Loucy (cell line): ENCODE results near the gene HACD3.
"Not testable (repeated sequence)": the region's sequence is repeated elsewhere in the genome, so short reads cannot be mapped to it uniquely, and the experiment has no call there.

Source experiments
- H2AFZ ChIP-seq: fragments of 200-600 bp; sonication (generic); 2 replicates; pipeline ENCODE4 v1.6.0; 2016; ENCODE audit warnings: antibody characterized with exemption, mild to moderate bottlenecking, low read length, moderate library complexity
- H3F3A ChIP-seq: fragments of 200-600 bp; 2 replicates; pipeline ENCODE4 v1.6.0; 2016; ENCODE audit warnings: antibody characterized with exemption, low read depth, mild to moderate bottlenecking
- H3K27me3 ChIP-seq: fragments of 200-600 bp; sonication (generic); 2 replicates; pipeline ENCODE4 v1.6.1; 2014; ENCODE audit warnings: low read length, mild to moderate bottlenecking; ENCODE audit not compliant: insufficient read depth, poor library complexity, severe bottlenecking
- H3K36me3 ChIP-seq: fragments of 200-600 bp; sonication (generic); 2 replicates; pipeline ENCODE4 v1.6.1; 2016; ENCODE audit warnings: low read length; ENCODE audit not compliant: insufficient read depth
- H3K4me1 ChIP-seq: fragments of 200-600 bp; sonication (generic); 2 replicates; pipeline ENCODE4 v1.5.1; 2014; ENCODE audit warnings: low read length, mild to moderate bottlenecking; ENCODE audit not compliant: insufficient read depth, poor library complexity, severe bottlenecking
- H3K4me2 ChIP-seq: fragments of 200-600 bp; sonication (generic); 2 replicates; pipeline ENCODE4 v1.6.0; 2014; ENCODE audit warnings: antibody characterized with exemption, low read length, low read depth, mild to moderate bottlenecking; ENCODE audit not compliant: poor library complexity, severe bottlenecking
- H3K4me3 ChIP-seq: fragments of 200-600 bp; sonication (generic); 2 replicates; pipeline ENCODE4 v1.5.1; 2014; ENCODE audit warnings: low read length, mild to moderate bottlenecking, mixed read lengths; ENCODE audit not compliant: poor library complexity, severe bottlenecking
- H3K79me2 ChIP-seq: fragments of 200-600 bp; sonication (generic); 2 replicates; pipeline ENCODE4 v1.6.1; 2014; ENCODE audit warnings: low read length; ENCODE audit not compliant: insufficient read depth
- H3K9ac ChIP-seq: fragments of 200-600 bp; sonication (generic); 2 replicates; pipeline ENCODE4 v1.6.0; 2014; ENCODE audit warnings: mild to moderate bottlenecking, low read depth, low read length, moderate library complexity; ENCODE audit not compliant: poor library complexity, severe bottlenecking
- H3K9me2 ChIP-seq: fragments of 200-600 bp; sonication (generic); replicated peaks from 2 replicates; pipeline ENCODE4 v1.6.1; 2016; ENCODE audit warnings: low read depth, low read length, mixed read lengths
- H3K9me3 ChIP-seq: fragments of 200-600 bp; sonication (generic); 2 replicates; pipeline ENCODE4 v1.6.1; 2014; ENCODE audit warnings: mild to moderate bottlenecking, antibody characterized with exemption, low read length, low read depth; ENCODE audit not compliant: insufficient read depth
- H4K20me1 ChIP-seq: fragments of 200-600 bp; sonication (generic); 2 replicates; pipeline ENCODE4 v1.6.0; 2014; ENCODE audit warnings: antibody characterized with exemption, low read length, mild to moderate bottlenecking; ENCODE audit not compliant: insufficient read depth, poor library complexity, severe bottlenecking
- CTCF ChIP-seq: fragments of 200-600 bp; sonication (generic); conservative IDR thresholded peaks from 2 replicates; pipeline ENCODE4 v1.5.1; 2014; ENCODE audit warnings: mild to moderate bottlenecking, antibody characterized with exemption, low read length
- EZH2phosphoT487 ChIP-seq: fragments of 200-600 bp; IDR thresholded peaks from 2 replicates; pipeline ENCODE4 v1.6.1; 2018; ENCODE audit warnings: antibody characterized with exemption, mild to moderate bottlenecking, moderate library complexity, borderline replicate concordance

The HACD3 gene

GRCh38 chr15:65541231-65541820 is 11.1 kb downstream of the HACD3 start:
- Histone ChIP-seq H3K9me3 (no peaks in the 10 kb centered on the region), H3K9me2 (no peaks in the 10 kb centered on the region), H3K36me3 (no peaks in the 10 kb centered on the region; the same call in 1 of the 2 replicates), H3K4me2 (peak overlapping the region; percentile 36), H4K20me1 (peaks cover 74% of the 10 kb centered on the region), H3K9ac (no peak overlapping the region), H3K79me2 (peaks cover 95% of the 10 kb centered on the region), H3K4me1 (peaks cover 35% of the 10 kb centered on the region), H3K4me3 (no peak overlapping the region), H3K27me3 (no peaks in the 10 kb centered on the region), H3F3A (no peaks in the 10 kb centered on the region), H2AFZ (no peak overlapping the region)
- no peak for TF ChIP-seq CTCF

GRCh38 chr15:65547841-65548240 is 17.6 kb downstream of the HACD3 start:
- H3K9ac ChIP-seq, result no peak overlapping the region
- no peak overlapping the region for H2AFZ ChIP-seq
- H3F3A ChIP-seq, result no peaks in the 10 kb centered on the region
- H3K4me2 ChIP-seq, result no peak overlapping the region
- H3K9me3 ChIP-seq, result no peaks in the 10 kb centered on the region
- H3K4me3 ChIP-seq, result no peak overlapping the region
- no peaks in the 10 kb centered on the region; the same call in 1 of the 2 replicates for H3K36me3 ChIP-seq
- H3K4me1 ChIP-seq, result no peaks in the 10 kb centered on the region
- no peaks in the 10 kb centered on the region for H3K9me2 ChIP-seq
- no peak for TF ChIP-seq EZH2phosphoT487
- no peak for TF ChIP-seq CTCF
- peaks cover 80% of the 10 kb centered on the region for H4K20me1 ChIP-seq
- H3K79me2 ChIP-seq, result peaks cover 92% of the 10 kb centered on the region
- no peaks in the 10 kb centered on the region for H3K27me3 ChIP-seq

GRCh38 chr15:65549288-65549687 is 19.0 kb downstream of the HACD3 start:
- not testable (repeated sequence) for H2AFZ ChIP-seq, H3K4me1 ChIP-seq, H3K4me3 ChIP-seq, H3F3A ChIP-seq, H3K27me3 ChIP-seq, H3K9me2 ChIP-seq, H3K9me3 ChIP-seq, H3K9ac ChIP-seq, H3K4me2 ChIP-seq
- H3K79me2 ChIP-seq, result peaks cover 90% of the 10 kb centered on the region
- peaks cover 75% of the 10 kb centered on the region for H4K20me1 ChIP-seq
- peaks cover 13% of the 10 kb centered on the region; the same call in 1 of the 2 replicates for H3K36me3 ChIP-seq

- Histone ChIP-seq H3K4me2 (no peak overlapping the region), H3K4me3 (no peak overlapping the region), H3K9me2 (no peaks in the 10 kb centered on the region), H2AFZ (no peak overlapping the region), H3K9me3 (no peaks in the 10 kb centered on the region), H4K20me1 (peaks cover 65% of the 10 kb centered on the region), H3F3A (no peaks in the 10 kb centered on the region), H3K4me1 (no peaks in the 10 kb centered on the region), H3K36me3 (peaks cover 25% of the 10 kb centered on the region; the same call in 1 of the 2 replicates), H3K27me3 (no peaks in the 10 kb centered on the region), H3K79me2 (peaks cover 81% of the 10 kb centered on the region), H3K9ac (no peak overlapping the region)
- TF ChIP-seq EZH2phosphoT487, result no peak
- TF ChIP-seq CTCF, result no peak
Measured at GRCh38 chr15:65550681-65551098, 20.4 kb downstream of the HACD3 start.
